Coronary artery (tissue), 2 donors: ENCODE results near the gene ZDHHC24.

Experiments used
- DNase-seq: peaks from one replicate; pipeline ENCODE4 v3.0.0-alpha.2; 2017; ENCODE audit warnings: low spot score
- H3K27ac ChIP-seq, 2 donors: fragments of 200-600 bp; sonication (generic); one replicate each; pipeline ENCODE4 v1.5.1; 2016 to 2019
- H3K4me3 ChIP-seq: fragments of 200-600 bp; sonication (generic); 2 replicates; pipeline ENCODE4 v1.5.1; 2016; ENCODE audit warnings: mild to moderate bottlenecking, moderate library complexity
- TF ChIP-seq, protein P1 (sequence below): fragments of 200-600 bp; sonication (generic); IDR thresholded peaks from one replicate; pipeline ENCODE4 v1.5.1; 2019; ENCODE audit warnings: antibody characterized with exemption

The ZDHHC24 gene

DNA sequence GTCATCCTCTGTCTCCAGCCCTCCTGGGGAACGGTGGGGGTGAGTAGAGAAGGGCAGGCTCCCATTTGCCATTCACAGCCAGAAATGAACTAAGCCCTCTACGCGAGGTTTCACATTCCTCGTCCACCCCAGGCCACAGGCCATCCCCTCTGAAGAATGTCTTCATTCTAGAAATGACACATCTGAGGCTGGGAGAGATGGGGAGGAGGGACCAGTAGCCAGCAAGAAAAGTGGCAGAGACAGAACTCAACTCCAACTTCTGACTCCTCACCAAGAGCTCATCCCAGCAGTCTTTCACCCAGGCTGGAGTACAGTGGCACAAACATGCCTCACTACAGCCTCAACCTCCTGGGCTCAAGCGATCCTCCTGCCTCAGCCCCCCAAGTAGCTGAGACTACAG, 19.1 kb upstream of the ZDHHC24 start:
- DNase-seq = no peak
- Histone ChIP-seq H3K4me3 (no peak overlapping the region), H3K27ac (no peak overlapping the region)
- TF ChIP-seq, protein P1, sequence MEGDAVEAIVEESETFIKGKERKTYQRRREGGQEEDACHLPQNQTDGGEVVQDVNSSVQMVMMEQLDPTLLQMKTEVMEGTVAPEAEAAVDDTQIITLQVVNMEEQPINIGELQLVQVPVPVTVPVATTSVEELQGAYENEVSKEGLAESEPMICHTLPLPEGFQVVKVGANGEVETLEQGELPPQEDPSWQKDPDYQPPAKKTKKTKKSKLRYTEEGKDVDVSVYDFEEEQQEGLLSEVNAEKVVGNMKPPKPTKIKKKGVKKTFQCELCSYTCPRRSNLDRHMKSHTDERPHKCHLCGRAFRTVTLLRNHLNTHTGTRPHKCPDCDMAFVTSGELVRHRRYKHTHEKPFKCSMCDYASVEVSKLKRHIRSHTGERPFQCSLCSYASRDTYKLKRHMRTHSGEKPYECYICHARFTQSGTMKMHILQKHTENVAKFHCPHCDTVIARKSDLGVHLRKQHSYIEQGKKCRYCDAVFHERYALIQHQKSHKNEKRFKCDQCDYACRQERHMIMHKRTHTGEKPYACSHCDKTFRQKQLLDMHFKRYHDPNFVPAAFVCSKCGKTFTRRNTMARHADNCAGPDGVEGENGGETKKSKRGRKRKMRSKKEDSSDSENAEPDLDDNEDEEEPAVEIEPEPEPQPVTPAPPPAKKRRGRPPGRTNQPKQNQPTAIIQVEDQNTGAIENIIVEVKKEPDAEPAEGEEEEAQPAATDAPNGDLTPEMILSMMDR = no peak

GRCh38 chr11:66564538-66564937, 18.7 kb upstream of the ZDHHC24 start:
- Histone ChIP-seq H3K27ac (no peak overlapping the region), H3K4me3 (no peak overlapping the region)
- TF ChIP-seq, protein P1 = no peak
- no peak for DNase-seq

GRCh38 chr11:66563832-66564231, 18.0 kb upstream of the ZDHHC24 start:
- TF ChIP-seq, protein P1 = no peak
- Histone ChIP-seq H3K4me3 (no peak overlapping the region), H3K27ac (no peak overlapping the region)
- DNase-seq = peak; percentile 59

GRCh38 chr11:66562907-66563583, 17.2 kb upstream of the ZDHHC24 start:
- TF ChIP-seq, protein P1 = no peak
- DNase-seq = no peak

GRCh38 chr11:66562275-66562674, 16.4 kb upstream of the ZDHHC24 start:
- TF ChIP-seq, protein P1 = no peak
- peak; percentile 53 for DNase-seq
- Histone ChIP-seq H3K4me3 (no peak overlapping the region), H3K27ac (no peak overlapping the region)

More at GRCh38 chr11:66562907-66563583, 17.2 kb upstream of the ZDHHC24 start:
- Histone ChIP-seq H3K4me3 (no peak overlapping the region), H3K27ac (no peak overlapping the region)

GRCh38 chr11:66561975-66562248, 16.1 kb upstream of the ZDHHC24 start:
- no peak overlapping the region for H3K4me3 ChIP-seq
- no peak for DNase-seq
- H3K27ac ChIP-seq = no peak overlapping the region
- TF ChIP-seq, protein P1 = no peak

GRCh38 chr11:66561178-66561974, 15.5 kb upstream of the ZDHHC24 start:
- Histone ChIP-seq H3K4me3 (no peak overlapping the region), H3K27ac (no peak overlapping the region)
- peak; percentile 70 for DNase-seq
- TF ChIP-seq, protein P1 = no peak
